PC-9 (cell line): ENCODE measurements around the gene PIK3R5. TPM values are rescaled to one million over a fixed set of nuclear protein-coding genes. Genes with fewer than 3 reads are reported as not detected.

Experiments
- BruUV-seq: library from RNA; stranded (reverse); fragments of 400-500 nt; replicated peaks from 2 replicates; lab custom pipeline; 2021; lab: Mats Ljungman, UMichigan
- CTCF ChIA-PET: fragments of 300-600 bp; sonication (Branson Sonifier 250); formaldehyde crosslinking; loops from one replicate; lab custom pipeline; 2022; ENCODE audit warnings: antibody characterized with exemption; lab: Charles Lee
- POLR2A ChIA-PET: fragments of 300-600 bp; sonication (Branson Sonifier 250); formaldehyde crosslinking; loops from one replicate; lab custom pipeline; 2022; ENCODE audit warnings: antibody characterized with exemption; ENCODE audit not compliant: unreplicated experiment; lab: Charles Lee
- DNase-seq, 2 experiments: peaks; one replicate each; pipeline versions ENCODE4 v3.0.0 to v3.0.0-alpha.2; 2015 to 2022; ENCODE audit warnings: mixed read lengths in 1 of 2
- H2AFZ ChIP-seq: fragments of 200-600 bp; sonication (generic); 2 replicates; pipeline ENCODE4 v1.8.1; 2017; ENCODE audit warnings: antibody characterized with exemption
- H3F3A ChIP-seq: fragments of 200-600 bp; sonication (generic); 2 replicates; pipeline ENCODE4 v1.8.1; 2017; ENCODE audit warnings: antibody characterized with exemption, mild to moderate bottlenecking, low read depth; ENCODE audit not compliant: insufficient read depth
- H3K27ac ChIP-seq: fragments of 200-600 bp; sonication (generic); 2 replicates; pipeline ENCODE4 v1.6.1; 2016; ENCODE audit warnings: mixed run types
- H3K27me3 ChIP-seq: fragments of 200-600 bp; sonication (generic); 2 replicates; pipeline ENCODE4 v1.6.1; 2016; ENCODE audit warnings: low read depth, mixed run types; ENCODE audit not compliant: insufficient read depth
- H3K36me3 ChIP-seq: fragments of 200-600 bp; sonication (generic); 2 replicates; pipeline ENCODE4 v1.6.1; 2016; ENCODE audit warnings: low read depth, mixed run types
- H3K4me1 ChIP-seq: fragments of 200-600 bp; sonication (generic); replicated peaks from 2 replicates; pipeline ENCODE4 v1.6.1; 2016; ENCODE audit warnings: mixed run types; ENCODE audit not compliant: insufficient read depth
- H3K4me2 ChIP-seq: fragments of 200-600 bp; sonication (generic); 2 replicates; pipeline ENCODE4 v1.6.1; 2017; ENCODE audit warnings: mixed run types
- H3K4me3 ChIP-seq: fragments of 200-600 bp; sonication (generic); 2 replicates; pipeline ENCODE4 v1.6.1; 2016; ENCODE audit warnings: mixed run types
- H3K79me2 ChIP-seq: fragments of 200-600 bp; sonication (generic); 2 replicates; pipeline ENCODE4 v1.6.1; 2017; ENCODE audit warnings: low read depth, mixed run types
- H3K9me2 ChIP-seq: fragments of 200-600 bp; sonication (generic); 2 replicates; pipeline ENCODE4 v1.8.1; 2017; ENCODE audit warnings: mild to moderate bottlenecking; ENCODE audit not compliant: insufficient read depth
- H3K9me3 ChIP-seq: fragments of 200-600 bp; sonication (generic); 2 replicates; pipeline ENCODE4 v1.8.1; 2016; ENCODE audit warnings: low read depth; ENCODE audit not compliant: insufficient read depth
- H4K20me1 ChIP-seq: fragments of 200-600 bp; sonication (generic); 2 replicates; pipeline ENCODE4 v1.8.1; 2017; ENCODE audit not compliant: insufficient read depth
- EZH2 ChIP-seq: fragments of 200-600 bp; sonication (generic); IDR thresholded peaks from 2 replicates; pipeline ENCODE4 v1.8.0; 2017; ENCODE audit warnings: antibody characterized with exemption, low read depth
- intact Hi-C: fragments of 100-400 bp; cut with micrococcal nuclease; formaldehyde crosslinking; loops from one replicate; pipeline ENCODE4 v1.10.0; 2022; ENCODE audit not compliant: unreplicated experiment
- total RNA-seq: library from RNA; stranded (reverse); gene quantifications from 2 replicates; pipeline ENCODE4 v1.2.3, GENCODE V29; 2021
- TF ChIP-seq, protein P1 (sequence below): fragments of 200-600 bp; sonication (generic); conservative IDR thresholded peaks from 2 replicates; pipeline ENCODE4 v1.6.1; 2017; ENCODE audit warnings: mixed run types, antibody characterized with exemption, mild to moderate bottlenecking, moderate library complexity

The PIK3R5 gene
- total RNA-seq, 1 experiment from 2014 or later = not detected

DNA sequence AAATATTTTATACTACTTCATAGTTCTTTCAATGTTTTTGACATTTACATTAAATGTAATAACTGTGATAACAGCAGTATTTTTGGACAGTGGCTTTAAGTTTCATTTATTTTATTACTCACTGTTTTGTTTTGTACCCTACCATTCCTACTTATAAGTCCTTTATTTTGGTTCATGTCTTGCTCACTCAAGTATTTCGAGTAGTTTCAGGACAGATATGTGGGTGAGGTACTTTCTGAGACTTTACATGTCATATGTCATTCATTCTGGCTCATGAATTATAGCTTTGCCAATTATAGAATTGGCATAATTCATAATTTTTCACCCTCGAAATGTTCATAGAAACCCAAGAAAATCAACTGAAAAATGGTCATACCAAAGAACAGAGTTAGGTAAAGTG lies 44.4 kb downstream of the PIK3R5 start:
- H3K27me3 ChIP-seq = peaks cover 8% of the 10 kb centered on the region; the same call in 1 of the 2 replicates
- no peak overlapping the region for H2AFZ ChIP-seq
- H3F3A ChIP-seq = no peaks in the 10 kb centered on the region
- H3K36me3 ChIP-seq = no peaks in the 10 kb centered on the region
- H3K9me2 ChIP-seq = no peaks in the 10 kb centered on the region
- no peak overlapping the region for H3K4me3 ChIP-seq
- H3K4me2 ChIP-seq = no peak overlapping the region
- no TSS peak for BruUV-seq
- TF ChIP-seq EZH2 = no peak
- TF ChIP-seq, protein P1, sequence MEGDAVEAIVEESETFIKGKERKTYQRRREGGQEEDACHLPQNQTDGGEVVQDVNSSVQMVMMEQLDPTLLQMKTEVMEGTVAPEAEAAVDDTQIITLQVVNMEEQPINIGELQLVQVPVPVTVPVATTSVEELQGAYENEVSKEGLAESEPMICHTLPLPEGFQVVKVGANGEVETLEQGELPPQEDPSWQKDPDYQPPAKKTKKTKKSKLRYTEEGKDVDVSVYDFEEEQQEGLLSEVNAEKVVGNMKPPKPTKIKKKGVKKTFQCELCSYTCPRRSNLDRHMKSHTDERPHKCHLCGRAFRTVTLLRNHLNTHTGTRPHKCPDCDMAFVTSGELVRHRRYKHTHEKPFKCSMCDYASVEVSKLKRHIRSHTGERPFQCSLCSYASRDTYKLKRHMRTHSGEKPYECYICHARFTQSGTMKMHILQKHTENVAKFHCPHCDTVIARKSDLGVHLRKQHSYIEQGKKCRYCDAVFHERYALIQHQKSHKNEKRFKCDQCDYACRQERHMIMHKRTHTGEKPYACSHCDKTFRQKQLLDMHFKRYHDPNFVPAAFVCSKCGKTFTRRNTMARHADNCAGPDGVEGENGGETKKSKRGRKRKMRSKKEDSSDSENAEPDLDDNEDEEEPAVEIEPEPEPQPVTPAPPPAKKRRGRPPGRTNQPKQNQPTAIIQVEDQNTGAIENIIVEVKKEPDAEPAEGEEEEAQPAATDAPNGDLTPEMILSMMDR = no peak
- H4K20me1 ChIP-seq = no peaks in the 10 kb centered on the region
- no peaks in the 10 kb centered on the region for H3K79me2 ChIP-seq
- no peak for DNase-seq
- ChIA-PET POLR2A (no interaction called here), CTCF (no interaction called here)
- no peak overlapping the region for H3K27ac ChIP-seq
- intact Hi-C loops = no loop called here
- no peaks in the 10 kb centered on the region for H3K4me1 ChIP-seq
- H3K9me3 ChIP-seq = no peaks in the 10 kb centered on the region

DNA sequence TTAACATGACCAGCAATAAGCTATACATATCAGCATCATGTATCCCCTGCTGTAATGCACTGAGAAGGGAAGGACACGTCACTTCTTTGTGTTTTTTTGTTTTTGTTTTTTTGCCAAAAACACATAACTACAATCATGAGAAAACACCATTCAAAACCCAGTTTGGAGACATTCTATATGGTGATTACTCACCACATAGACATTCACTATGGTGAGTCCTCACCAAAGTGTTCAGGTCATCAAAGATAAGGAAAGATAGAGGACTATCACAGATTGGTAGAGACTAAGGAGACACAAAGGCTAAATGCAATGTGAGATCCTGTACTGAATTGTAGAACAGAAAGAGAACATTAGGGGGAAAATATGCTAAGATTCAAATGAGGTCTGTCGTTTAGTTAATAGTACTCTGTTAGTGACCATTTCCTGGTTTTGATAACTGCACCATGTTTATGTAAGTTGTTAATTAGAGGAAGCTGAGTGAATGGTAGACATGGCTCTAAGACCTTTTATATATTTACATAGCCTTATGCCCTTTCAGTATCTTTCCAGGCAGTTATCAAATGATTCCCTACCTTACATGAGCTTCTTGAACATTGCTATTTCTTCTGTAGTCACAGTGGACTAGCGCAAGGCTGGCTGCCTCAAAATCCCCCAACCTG lies 46.6 kb downstream of the PIK3R5 start:
- H3F3A ChIP-seq = no peaks in the 10 kb centered on the region
- H3K79me2 ChIP-seq = no peaks in the 10 kb centered on the region
- H3K4me3 ChIP-seq = no peak overlapping the region
- no peaks in the 10 kb centered on the region for H3K9me3 ChIP-seq
- no peaks in the 10 kb centered on the region for H4K20me1 ChIP-seq
- H3K36me3 ChIP-seq = no peaks in the 10 kb centered on the region
- no peaks in the 10 kb centered on the region for H3K9me2 ChIP-seq
- intact Hi-C loops = no loop called here
- ChIA-PET POLR2A (no interaction called here), CTCF (no interaction called here)
- peaks cover 16% of the 10 kb centered on the region; the same call in 1 of the 2 replicates for H3K27me3 ChIP-seq
- no TSS peak for BruUV-seq
- H2AFZ ChIP-seq = no peak overlapping the region
- no peak for TF ChIP-seq EZH2
- TF ChIP-seq, protein P1 = no peak
- H3K4me1 ChIP-seq = no peaks in the 10 kb centered on the region
- no peak overlapping the region for H3K4me2 ChIP-seq
- DNase-seq = no peak
- H3K27ac ChIP-seq = no peak overlapping the region

DNA sequence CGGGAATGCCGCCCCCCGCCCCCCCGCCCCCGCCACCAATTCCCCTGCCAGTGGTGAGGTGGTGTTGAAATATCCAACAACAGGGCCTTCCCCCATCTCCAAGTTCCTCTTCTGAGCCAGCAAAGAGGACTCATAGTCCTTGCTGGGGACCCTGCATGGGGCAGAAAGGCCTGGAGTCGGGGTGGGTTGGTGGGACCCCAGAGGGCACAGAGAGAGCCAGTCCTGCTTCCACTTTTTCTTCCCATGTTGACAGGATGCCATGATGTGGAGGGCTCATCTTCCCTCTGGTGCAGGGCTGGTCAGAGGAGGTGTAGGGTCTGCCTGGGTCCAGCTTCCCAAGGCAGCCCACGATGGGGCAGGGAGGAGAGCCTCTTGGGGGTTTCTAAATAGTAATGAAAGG lies 49.0 kb downstream of the PIK3R5 start:
- no peak for DNase-seq
- POLR2A ChIA-PET = no interaction called here
- no peaks in the 10 kb centered on the region for H3K9me3 ChIP-seq
- CTCF ChIA-PET = no interaction called here
- no peaks in the 10 kb centered on the region for H3K4me1 ChIP-seq
- no peaks in the 10 kb centered on the region for H3K79me2 ChIP-seq
- H4K20me1 ChIP-seq = no peaks in the 10 kb centered on the region
- H3K9me2 ChIP-seq = no peaks in the 10 kb centered on the region
- H3F3A ChIP-seq = no peaks in the 10 kb centered on the region
- no TSS peak for BruUV-seq
- peaks cover 32% of the 10 kb centered on the region for H3K27me3 ChIP-seq
- TF ChIP-seq, protein P1 = no peak
- no peak for TF ChIP-seq EZH2
- no peak overlapping the region for H2AFZ ChIP-seq
- intact Hi-C loops = no loop called here
- H3K36me3 ChIP-seq = no peaks in the 10 kb centered on the region
- H3K4me3 ChIP-seq = no peak overlapping the region
- H3K4me2 ChIP-seq = no peak overlapping the region
- no peak overlapping the region for H3K27ac ChIP-seq
